ENCODE data around the gene UBE2E2. TPM values are rescaled to one million over a fixed set of nuclear protein-coding genes. Genes with fewer than 3 reads are reported as not detected.

The UBE2E2 gene
- polyA plus RNA-seq, 1 donor (not counting 4 experiments of a cell fraction or from before 2014, with no cell fraction given): 63.2 TPM

GRCh38 chr3:23182996-23183513, 20.1 kb upstream of the UBE2E2 start:
- no peak overlapping the region for H3K4me2 ChIP-seq (ENCODE audit: control insufficient read depth, extremely low read depth, insufficient read depth, low read depth, low read length)
- dilution Hi-C loops (cut with MboI; ENCODE audit: extremely low pct_ligation_motif_present, low sequenced_read_pairs): no loop called here
- H3K27me3 ChIP-seq (ENCODE audit: control insufficient read depth, extremely low read depth, insufficient read depth, low read length): peaks cover under 1% of the 10 kb centered on the region
- H3K27ac ChIP-seq (ENCODE audit: control insufficient read depth, insufficient read depth, low read length): no peak overlapping the region
- DNase-seq (ENCODE audit: low read depth, low spot score): no peak
- H2AFZ ChIP-seq (ENCODE audit: control insufficient read depth, low read length): no peak overlapping the region
- H3K9ac ChIP-seq (ENCODE audit: control insufficient read depth, extremely low read depth, insufficient read depth, low read length): no peak overlapping the region
- TF ChIP-seq CTCF (optimal IDR thresholded peaks at IDR 0.05 in 1 of 3, IDR thresholded peaks at IDR 0.05 in 1 of 3, conservative IDR thresholded peaks at IDR 0.05 in 1 of 3; ENCODE audit: extremely low read depth in 1 of 3, insufficient read depth in 2 of 3, low read length in 3 of 3): no peak
- TF ChIP-seq EZH2 (IDR thresholded peaks at IDR 0.05; ENCODE audit: low read length): no peak
- H3K79me2 ChIP-seq (ENCODE audit: control insufficient read depth, insufficient read depth, low read length): no peaks in the 10 kb centered on the region
- H3K4me1 ChIP-seq (ENCODE audit: control insufficient read depth, extremely low read depth, insufficient read depth, low read length): no peaks in the 10 kb centered on the region
- no peak for FAIRE-seq
- no peaks in the 10 kb centered on the region for H4K20me1 ChIP-seq (ENCODE audit: control insufficient read depth, extremely low read depth, insufficient read depth, low read length)
- no peaks in the 10 kb centered on the region for H3K9me3 ChIP-seq (ENCODE audit: control insufficient read depth, low read depth, low read length)
- H3K36me3 ChIP-seq (ENCODE audit: control insufficient read depth in 2 of 2, extremely low read depth in 1 of 2, insufficient read depth in 2 of 2, low read length in 2 of 2): no peaks in the 10 kb centered on the region
- H3K4me3 ChIP-seq (ENCODE audit: control insufficient read depth in 2 of 3, extremely low read depth in 1 of 3, insufficient read depth in 2 of 3, low read depth in 1 of 3, low read length in 3 of 3): no peak overlapping the region
- no peaks in the 10 kb centered on the region for H3K9me1 ChIP-seq (ENCODE audit: control insufficient read depth, extremely low read depth, insufficient read depth, low read length)

- DNase-seq (ENCODE audit: low read depth, low spot score): no peak
- dilution Hi-C loops (cut with MboI; ENCODE audit: extremely low pct_ligation_motif_present, low sequenced_read_pairs): no loop called here
- no peaks in the 10 kb centered on the region for H3K9me3 ChIP-seq (ENCODE audit: control insufficient read depth, low read depth, low read length)
- no peak overlapping the region for H2AFZ ChIP-seq (ENCODE audit: control insufficient read depth, low read length)
- TF ChIP-seq CTCF (optimal IDR thresholded peaks at IDR 0.05 in 1 of 3, IDR thresholded peaks at IDR 0.05 in 1 of 3, conservative IDR thresholded peaks at IDR 0.05 in 1 of 3; ENCODE audit: extremely low read depth in 1 of 3, insufficient read depth in 2 of 3, low read length in 3 of 3): peak; percentile 56 to 62 (median 57)
- no peak for TF ChIP-seq EZH2 (IDR thresholded peaks at IDR 0.05; ENCODE audit: low read length)
- no peaks in the 10 kb centered on the region for H3K36me3 ChIP-seq (ENCODE audit: control insufficient read depth in 2 of 2, extremely low read depth in 1 of 2, insufficient read depth in 2 of 2, low read length in 2 of 2)
- H3K4me2 ChIP-seq (ENCODE audit: control insufficient read depth, extremely low read depth, insufficient read depth, low read depth, low read length): no peak overlapping the region
- H3K4me3 ChIP-seq (ENCODE audit: control insufficient read depth in 2 of 3, extremely low read depth in 1 of 3, insufficient read depth in 2 of 3, low read depth in 1 of 3, low read length in 3 of 3): no peak overlapping the region
- no peaks in the 10 kb centered on the region for H4K20me1 ChIP-seq (ENCODE audit: control insufficient read depth, extremely low read depth, insufficient read depth, low read length)
- peak; percentile 89 for FAIRE-seq
- no peak overlapping the region for H3K9ac ChIP-seq (ENCODE audit: control insufficient read depth, extremely low read depth, insufficient read depth, low read length)
- H3K4me1 ChIP-seq (ENCODE audit: control insufficient read depth, extremely low read depth, insufficient read depth, low read length): no peaks in the 10 kb centered on the region
- no peaks in the 10 kb centered on the region for H3K9me1 ChIP-seq (ENCODE audit: control insufficient read depth, extremely low read depth, insufficient read depth, low read length)
- H3K27me3 ChIP-seq (ENCODE audit: control insufficient read depth, extremely low read depth, insufficient read depth, low read length): peaks cover 3% of the 10 kb centered on the region
- no peaks in the 10 kb centered on the region for H3K79me2 ChIP-seq (ENCODE audit: control insufficient read depth, insufficient read depth, low read length)
- no peak overlapping the region for H3K27ac ChIP-seq (ENCODE audit: control insufficient read depth, insufficient read depth, low read length)
Measured at GRCh38 chr3:23183731-23184130, 19.4 kb upstream of the UBE2E2 start.

All from keratinocyte (primary cell).